Measurements from ENCODE around the gene PLEKHA1. TPM values are rescaled to one million over a fixed set of nuclear protein-coding genes. Genes with fewer than 3 reads are reported as not detected.

PLEKHA1 gene
- total RNA-seq, 1 experiment from 2014 or later: 30.6 TPM

- TF ChIP-seq ZNF274 (IDR thresholded peaks at IDR 0.05; ENCODE audit: low read depth, low read length): no peak
- no peak for TF ChIP-seq RAD21 (IDR thresholded peaks at IDR 0.05; ENCODE audit: low read depth)
- no peak for TF ChIP-seq EGR1 (IDR thresholded peaks at IDR 0.05; ENCODE audit: low read depth)
Measured at GRCh38 chr10:122455376-122456079, 81.0 kb downstream of the PLEKHA1 start (continued).

GRCh38 chr10:122457934-122458333, 83.4 kb downstream of the PLEKHA1 start:
- Histone ChIP-seq H4K20me1 (ENCODE audit: insufficient read depth) (no peaks in the 10 kb centered on the region), H3K9ac (ENCODE audit: low read length) (no peak overlapping the region), H3K9me2 (ENCODE audit: insufficient read depth) (no peaks in the 10 kb centered on the region), H3K36me3 (ENCODE audit: control insufficient read depth in 1 of 2, insufficient read depth in 2 of 2, low read length in 2 of 2) (no peaks in the 10 kb centered on the region), H3K27ac (ENCODE audit: low read depth, low read length) (no peak overlapping the region), H3K79me2 (ENCODE audit: insufficient read depth, low read length) (no peaks in the 10 kb centered on the region), H3K4me2 (ENCODE audit: low read length) (no peak overlapping the region), H2AFZ (ENCODE audit: low read depth, low read length, poor library complexity, severe bottlenecking) (no peak overlapping the region), H3K4me1 (ENCODE audit: control insufficient read depth in 1 of 2, insufficient read depth in 2 of 2, low read length in 2 of 2) (no peaks in the 10 kb centered on the region), H3K27me3 (ENCODE audit: insufficient read depth, low read length) (peaks cover 2% of the 10 kb centered on the region; the same call in 1 of the 2 replicates), H3K4me3 (replicated peaks in 1 of 2; ENCODE audit: low read depth in 1 of 2, low read length in 2 of 2) (no peak overlapping the region), H3K9me3 (ENCODE audit: control insufficient read depth in 1 of 2, insufficient read depth in 1 of 2, low read depth in 1 of 2, low read length in 2 of 2) (no peaks in the 10 kb centered on the region)
- no peak for DNase-seq (ENCODE audit: low read depth, low spot score)
- CTCF ChIA-PET: interaction anchor here (0.8 kb wide), 1 partner anchor 107 kb away, joined by 4 read pairs; no protein-coding TSS in a partner anchor
- BruUV-seq (replicated peaks): no TSS peak
- RAD21 ChIA-PET (ENCODE audit: low non-redundant PET in 1 of 2, low total read pairs in 2 of 2, uncharacterized antibody in 2 of 2, unreplicated experiment in 2 of 2): no interaction called here
- TF ChIP-seq CEBPB (IDR thresholded peaks at IDR 0.05; ENCODE audit: low read depth): no peak
- no peak for TF ChIP-seq EZH2phosphoT487 (IDR thresholded peaks at IDR 0.05; ENCODE audit: borderline replicate concordance)
- no peak for TF ChIP-seq EGR1 (IDR thresholded peaks at IDR 0.05; ENCODE audit: low read depth)
- TF ChIP-seq CTCF (IDR thresholded peaks at IDR 0.05 in 2 of 3, conservative IDR thresholded peaks at IDR 0.05 in 1 of 3; ENCODE audit: borderline replicate concordance in 1 of 3, insufficient read depth in 1 of 3, low read depth in 2 of 3, low read length in 2 of 3): no peak
- POLR2A ChIA-PET: no interaction called here
- no peak for ATAC-seq
- intact Hi-C loops (cut with micrococcal nuclease): no loop called here
